ENCODE measurements around the gene ESRRB.

The ESRRB gene

DNA sequence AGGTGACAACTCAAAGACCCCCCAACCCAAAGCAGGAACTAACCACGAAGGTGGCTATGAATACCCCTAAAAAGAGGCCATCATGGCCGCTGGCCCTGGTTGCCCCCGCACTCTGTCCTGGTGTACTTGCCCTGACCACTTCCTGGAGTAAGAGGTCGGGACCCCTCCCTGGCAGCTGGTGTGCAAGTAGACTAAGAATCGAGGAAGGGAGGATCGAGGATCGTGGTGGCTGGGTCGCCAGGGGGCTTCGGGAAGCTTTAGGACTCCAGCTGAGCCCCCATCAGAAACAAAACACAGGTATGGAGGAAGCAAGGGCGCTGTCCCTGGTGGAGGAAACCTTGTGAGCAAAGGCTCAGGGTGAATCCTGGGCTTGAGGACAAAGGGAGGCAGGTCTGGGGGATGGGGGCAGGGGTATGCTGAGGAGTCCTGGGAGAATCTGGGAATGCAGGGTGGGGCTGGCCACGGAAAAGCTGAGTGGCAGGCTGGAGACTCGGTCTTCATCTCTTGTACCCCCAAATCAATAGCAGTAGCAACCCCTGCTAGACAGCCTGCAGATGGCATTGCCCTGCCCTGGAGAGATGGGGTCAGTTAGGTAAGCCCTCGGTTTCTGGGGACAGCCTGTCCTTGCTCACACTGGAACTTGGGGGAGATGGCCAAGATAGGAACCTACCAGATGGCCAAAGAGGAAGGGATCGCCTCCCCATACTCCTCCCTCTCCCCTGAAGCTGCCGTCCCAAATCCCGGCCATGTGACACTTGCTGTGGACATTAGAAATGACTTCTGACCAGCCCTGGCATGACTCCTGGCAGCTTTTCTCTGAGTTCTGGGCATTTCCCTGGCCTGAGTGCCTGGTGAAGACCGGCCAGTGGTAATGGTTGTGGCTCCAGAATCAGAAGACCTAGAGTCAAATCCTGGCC lies 45.3 kb upstream of the ESRRB start:
- in situ Hi-C loops (cut with HindIII; ENCODE audit: low sequenced_read_pairs) = no loop called here
- TF ChIP-seq, protein P1, sequence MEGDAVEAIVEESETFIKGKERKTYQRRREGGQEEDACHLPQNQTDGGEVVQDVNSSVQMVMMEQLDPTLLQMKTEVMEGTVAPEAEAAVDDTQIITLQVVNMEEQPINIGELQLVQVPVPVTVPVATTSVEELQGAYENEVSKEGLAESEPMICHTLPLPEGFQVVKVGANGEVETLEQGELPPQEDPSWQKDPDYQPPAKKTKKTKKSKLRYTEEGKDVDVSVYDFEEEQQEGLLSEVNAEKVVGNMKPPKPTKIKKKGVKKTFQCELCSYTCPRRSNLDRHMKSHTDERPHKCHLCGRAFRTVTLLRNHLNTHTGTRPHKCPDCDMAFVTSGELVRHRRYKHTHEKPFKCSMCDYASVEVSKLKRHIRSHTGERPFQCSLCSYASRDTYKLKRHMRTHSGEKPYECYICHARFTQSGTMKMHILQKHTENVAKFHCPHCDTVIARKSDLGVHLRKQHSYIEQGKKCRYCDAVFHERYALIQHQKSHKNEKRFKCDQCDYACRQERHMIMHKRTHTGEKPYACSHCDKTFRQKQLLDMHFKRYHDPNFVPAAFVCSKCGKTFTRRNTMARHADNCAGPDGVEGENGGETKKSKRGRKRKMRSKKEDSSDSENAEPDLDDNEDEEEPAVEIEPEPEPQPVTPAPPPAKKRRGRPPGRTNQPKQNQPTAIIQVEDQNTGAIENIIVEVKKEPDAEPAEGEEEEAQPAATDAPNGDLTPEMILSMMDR (IDR thresholded peaks at IDR 0.05; ENCODE audit: low read depth, low read length) = no peak
- DNase-seq (ENCODE audit: low read depth, low spot score) = no peak
- H3K4me3 ChIP-seq (ENCODE audit: low read depth, low read length) = no peak overlapping the region

GRCh38 chr14:76331328-76332011 lies 44.5 kb upstream of the ESRRB start:
- TF ChIP-seq, protein P1 (IDR thresholded peaks at IDR 0.05; ENCODE audit: low read depth, low read length) = no peak
- DNase-seq (ENCODE audit: low read depth, low spot score) = no peak
- in situ Hi-C loops (cut with HindIII; ENCODE audit: low sequenced_read_pairs) = no loop called here
- H3K4me3 ChIP-seq (ENCODE audit: low read depth, low read length) = no peak overlapping the region

DNA sequence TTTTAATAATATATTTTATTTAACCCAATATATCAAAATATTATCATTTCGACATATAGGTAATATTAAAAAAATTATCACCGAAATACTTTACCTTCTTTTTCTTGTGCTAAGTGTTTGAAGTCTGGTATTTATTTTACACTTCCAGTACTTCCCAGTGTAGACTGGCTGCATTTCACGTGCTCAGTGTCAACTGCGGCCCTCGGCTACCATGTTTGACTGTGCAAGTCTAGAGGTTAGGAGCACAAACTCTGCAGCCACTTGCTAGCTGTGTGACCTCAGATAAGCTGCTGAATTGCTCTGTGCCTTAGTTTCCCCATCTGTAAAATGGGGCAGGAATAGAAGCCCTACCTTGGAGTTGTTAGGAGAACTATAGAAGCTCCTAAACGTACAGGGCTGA lies 42.3 kb upstream of the ESRRB start:
- in situ Hi-C loops (cut with HindIII; ENCODE audit: low sequenced_read_pairs) = no loop called here
- TF ChIP-seq, protein P1 (IDR thresholded peaks at IDR 0.05; ENCODE audit: low read depth, low read length) = no peak
- no peak overlapping the region for H3K4me3 ChIP-seq (ENCODE audit: low read depth, low read length)
- no peak for DNase-seq (ENCODE audit: low read depth, low spot score)

DNA sequence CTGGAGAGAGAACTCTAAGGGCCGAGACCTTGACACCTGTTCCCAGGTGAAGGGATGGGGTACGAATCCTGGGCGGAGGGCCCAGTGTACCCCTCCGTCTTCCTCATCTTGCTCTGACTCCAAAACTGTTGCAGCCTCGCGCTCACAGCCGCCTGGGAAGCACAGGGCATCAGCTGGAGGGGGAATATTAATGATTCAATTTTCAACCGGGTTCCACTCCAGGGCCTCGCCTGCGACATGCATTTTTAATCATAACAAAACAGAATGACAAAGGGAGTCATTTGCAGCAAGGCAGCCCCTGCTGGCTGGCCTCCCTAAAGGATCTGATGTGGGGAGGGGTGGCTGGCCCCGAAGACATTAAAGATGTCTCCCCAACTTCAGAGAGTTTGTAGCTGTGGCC lies 41.6 kb upstream of the ESRRB start:
- TF ChIP-seq, protein P1 (IDR thresholded peaks at IDR 0.05; ENCODE audit: low read depth, low read length) = no peak
- no peak overlapping the region for H3K4me3 ChIP-seq (ENCODE audit: low read depth, low read length)
- DNase-seq (ENCODE audit: low read depth, low spot score) = no peak
- in situ Hi-C loops (cut with HindIII; ENCODE audit: low sequenced_read_pairs) = no loop called here

- TF ChIP-seq, protein P1 (IDR thresholded peaks at IDR 0.05; ENCODE audit: low read depth, low read length) = no peak
- no peak overlapping the region for H3K4me3 ChIP-seq (ENCODE audit: low read depth, low read length)
- DNase-seq (ENCODE audit: low read depth, low spot score) = no peak
- in situ Hi-C loops (cut with HindIII; ENCODE audit: low sequenced_read_pairs) = no loop called here
These were observed 39.1 kb upstream of the ESRRB start for GRCh38 chr14:76336876-76337275.

DNA sequence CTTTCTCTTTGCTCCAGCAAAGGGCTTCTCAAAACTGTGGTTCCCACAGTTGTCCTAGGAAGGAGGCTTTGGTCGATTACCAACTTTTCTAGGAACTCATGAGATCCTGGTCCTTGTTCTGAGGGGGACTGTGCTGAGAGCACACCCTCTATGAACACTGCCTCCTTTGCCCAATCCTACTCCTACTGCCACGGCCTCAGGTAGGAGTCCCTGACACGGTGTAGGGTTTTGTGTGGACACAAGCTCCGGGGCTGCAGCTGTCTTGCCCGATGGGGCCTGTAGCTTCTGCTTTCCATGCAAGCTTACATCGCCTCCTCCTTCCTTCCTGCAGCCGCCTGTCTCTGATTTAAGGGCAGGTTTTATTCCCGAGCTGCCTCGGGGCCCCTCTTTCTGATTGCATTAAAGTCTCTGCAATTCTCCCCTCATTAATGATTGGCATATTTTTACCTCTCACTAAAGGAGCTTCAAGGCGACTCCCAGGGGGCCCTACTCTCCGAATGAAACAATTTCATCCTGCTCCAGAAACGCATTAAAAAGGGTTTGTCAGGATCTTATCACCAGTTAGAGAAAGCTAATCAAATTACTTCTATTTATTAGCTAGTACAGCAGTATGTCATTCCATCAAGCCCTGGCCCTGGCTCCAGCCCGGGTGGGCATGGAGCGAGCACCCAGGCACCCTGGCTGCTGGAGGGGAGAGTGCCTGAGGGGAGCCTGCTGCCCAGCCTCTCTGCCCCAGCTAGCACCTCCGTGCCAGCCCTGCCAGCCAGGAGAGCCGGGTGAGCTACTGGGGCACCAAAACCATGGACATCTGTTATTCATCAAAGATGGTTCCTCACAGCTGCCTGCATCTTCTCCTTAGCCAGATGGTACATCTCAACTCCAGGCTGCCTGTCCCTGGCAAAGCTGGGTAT lies 38.0 kb upstream of the ESRRB start:
- H3K4me3 ChIP-seq (ENCODE audit: low read depth, low read length) = no peak overlapping the region
- TF ChIP-seq, protein P1 (IDR thresholded peaks at IDR 0.05; ENCODE audit: low read depth, low read length) = no peak
- in situ Hi-C loops (cut with HindIII; ENCODE audit: low sequenced_read_pairs) = no loop called here
- DNase-seq (ENCODE audit: low read depth, low spot score) = no peak

Measured in astrocyte of the spinal cord (primary cell).